SIG-M5 treated with dmso at 0.1 percent for 504 hours (cell line): ENCODE results near the gene CACNA1S.

Experiments used
- DNase-seq: peaks from one replicate; lab custom pipeline; 2025; ENCODE audit not compliant: unreplicated experiment; lab: John Stamatoyannopoulos, UW

The CACNA1S gene

GRCh38 chr1:201112173-201112731, at the start of gene CACNA1S:
TSS of gene CACNA1S (minus strand) at chr1:201112426. CDS start at chr1:201112339, 87 bp downstream.
- DNase-seq = no peak

DNA sequence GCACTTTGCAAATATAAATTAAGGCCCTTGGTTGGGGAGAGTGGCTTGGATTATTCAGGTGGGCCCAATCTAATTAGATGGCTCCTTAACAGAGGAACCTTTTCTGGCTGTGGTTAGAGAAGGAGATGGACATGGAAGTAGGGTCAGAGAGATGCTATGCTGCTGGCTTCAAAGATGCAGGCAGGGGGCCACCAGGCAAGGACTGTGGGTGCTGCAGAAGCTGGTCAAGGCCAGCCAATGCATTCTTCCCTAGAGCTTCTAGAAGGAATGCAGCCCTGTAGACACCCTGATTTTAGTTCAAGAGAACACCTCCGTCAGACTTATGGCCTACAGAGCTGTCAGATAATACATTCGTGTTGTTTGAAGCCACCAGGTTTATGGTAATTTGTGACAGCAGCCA, 45.7 kb upstream of the CACNA1S start:
- DNase-seq = no peak

DNA sequence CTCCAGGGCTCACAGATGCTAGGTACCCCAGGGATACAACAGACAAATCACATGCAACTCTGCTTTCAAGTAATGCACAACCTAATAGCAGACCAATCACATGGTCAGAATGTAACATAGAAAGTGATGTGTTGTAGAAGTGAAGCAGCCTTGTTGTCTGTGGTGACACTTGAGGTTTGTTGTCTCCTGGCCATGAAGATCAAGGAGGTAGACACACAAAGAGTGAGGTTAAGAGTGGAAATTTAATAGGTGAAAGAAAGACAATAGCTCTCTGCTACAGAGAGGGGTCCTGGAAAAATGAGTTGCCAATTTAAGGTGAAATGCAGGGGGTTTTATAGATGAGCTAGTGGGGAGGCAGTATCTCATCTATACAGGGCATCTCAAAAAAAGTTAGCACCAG, 44.6 kb upstream of the CACNA1S start:
- no peak for DNase-seq

GRCh38 chr1:201156346-201156745, 44.1 kb upstream of the CACNA1S start:
- DNase-seq = no peak

DNA sequence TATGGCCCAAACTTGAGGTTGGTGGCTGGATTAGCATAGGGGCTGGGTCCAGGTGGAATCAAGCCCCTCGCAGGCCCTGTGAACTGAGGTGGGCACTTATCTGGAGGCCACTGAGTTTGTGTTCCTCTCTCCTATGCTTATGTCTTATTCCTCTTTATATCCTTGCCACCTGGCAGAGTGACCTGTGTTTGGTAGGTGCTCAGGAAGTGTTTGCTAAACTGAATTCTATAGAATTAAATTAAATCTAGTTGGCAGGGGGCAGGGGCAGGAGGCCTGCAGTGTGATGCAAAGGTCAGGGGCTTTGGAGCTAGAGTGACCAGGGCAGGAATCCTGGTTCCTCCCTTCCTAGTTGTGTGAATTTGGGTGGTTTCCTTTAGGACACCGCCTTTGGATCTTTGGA, 43.1 kb upstream of the CACNA1S start:
- DNase-seq = no peak

DNA sequence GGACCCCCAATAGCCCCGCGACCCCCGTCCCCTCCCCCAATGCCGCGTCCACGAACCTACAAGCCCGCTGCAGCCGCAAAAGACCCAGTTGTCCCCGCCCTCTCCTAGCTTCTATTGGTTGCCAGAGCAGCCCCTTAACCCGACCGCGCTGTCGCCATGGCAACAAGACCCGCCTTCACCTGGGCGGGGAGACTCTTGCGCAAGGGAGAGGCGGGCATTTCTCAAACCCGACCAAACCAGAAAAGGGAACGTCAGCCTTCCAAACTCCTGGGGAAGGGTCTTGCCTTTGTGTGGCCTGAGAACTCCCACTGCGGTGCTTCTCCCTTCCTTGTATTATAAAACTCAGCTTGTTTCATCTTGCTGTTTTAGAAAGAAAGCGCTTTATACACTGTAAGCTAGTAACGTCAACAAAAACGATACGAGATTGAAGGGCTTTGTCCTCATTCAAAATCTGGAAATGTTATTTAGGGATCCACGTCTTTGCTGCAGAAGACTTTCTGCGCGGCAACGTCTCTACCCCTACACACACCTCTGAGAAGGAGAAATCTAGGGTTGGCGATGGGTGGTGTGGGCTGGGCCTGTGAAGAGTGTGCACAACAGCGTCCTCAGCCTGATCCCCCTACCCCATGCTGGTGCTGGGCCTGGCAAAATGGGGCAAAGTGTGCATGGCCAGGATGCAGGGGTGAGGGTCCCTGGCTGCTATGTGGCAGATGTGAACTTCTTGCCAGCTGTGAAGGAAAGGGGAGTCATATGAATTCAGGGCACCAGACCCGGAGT, 42.4 kb upstream of the CACNA1S start, which contains the start of gene TMEM9:
Gene TMEM9 (minus strand): TSS at position 86 of the 777 bp plus-strand sequence. CDS start 551 bp downstream, outside the sequence.
- DNase-seq = peak; percentile 98

GRCh38 chr1:201153474-201154388, 41.5 kb upstream of the CACNA1S start:
- DNase-seq = peak; percentile 80

- peak; percentile 46 for DNase-seq
Observed at GRCh38 chr1:201149400-201149799, 37.2 kb upstream of the CACNA1S start.

DNA sequence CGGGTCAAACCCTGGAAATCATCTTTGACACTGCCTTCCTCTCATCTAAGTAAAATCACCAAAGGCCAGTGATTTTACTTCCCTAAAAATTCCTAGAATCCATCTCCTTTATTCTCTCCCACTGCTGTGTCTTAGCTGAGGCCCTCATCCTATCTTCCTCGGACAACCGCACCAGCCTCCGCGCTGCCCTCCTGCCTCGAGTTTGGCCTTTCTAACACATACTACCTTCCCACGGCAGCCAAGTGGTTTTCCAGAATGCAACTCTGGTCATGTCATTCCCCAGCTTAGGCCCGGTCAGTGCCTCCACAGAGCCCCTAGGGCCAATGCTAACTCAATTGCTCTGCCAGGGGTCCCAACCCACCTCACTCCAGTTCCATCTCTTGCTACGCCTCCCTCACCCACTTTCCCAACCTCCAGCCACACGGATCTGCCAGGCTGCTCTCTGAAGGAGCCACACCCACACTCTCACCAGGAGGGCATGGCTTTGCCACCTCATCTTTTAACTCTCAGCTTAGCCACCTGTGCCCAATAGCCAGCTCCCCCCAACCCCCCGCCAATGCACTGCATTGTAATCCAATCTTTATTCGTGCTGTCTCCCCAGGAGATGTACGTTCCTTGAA, 35.3 kb upstream of the CACNA1S start:
- no peak for DNase-seq

DNA sequence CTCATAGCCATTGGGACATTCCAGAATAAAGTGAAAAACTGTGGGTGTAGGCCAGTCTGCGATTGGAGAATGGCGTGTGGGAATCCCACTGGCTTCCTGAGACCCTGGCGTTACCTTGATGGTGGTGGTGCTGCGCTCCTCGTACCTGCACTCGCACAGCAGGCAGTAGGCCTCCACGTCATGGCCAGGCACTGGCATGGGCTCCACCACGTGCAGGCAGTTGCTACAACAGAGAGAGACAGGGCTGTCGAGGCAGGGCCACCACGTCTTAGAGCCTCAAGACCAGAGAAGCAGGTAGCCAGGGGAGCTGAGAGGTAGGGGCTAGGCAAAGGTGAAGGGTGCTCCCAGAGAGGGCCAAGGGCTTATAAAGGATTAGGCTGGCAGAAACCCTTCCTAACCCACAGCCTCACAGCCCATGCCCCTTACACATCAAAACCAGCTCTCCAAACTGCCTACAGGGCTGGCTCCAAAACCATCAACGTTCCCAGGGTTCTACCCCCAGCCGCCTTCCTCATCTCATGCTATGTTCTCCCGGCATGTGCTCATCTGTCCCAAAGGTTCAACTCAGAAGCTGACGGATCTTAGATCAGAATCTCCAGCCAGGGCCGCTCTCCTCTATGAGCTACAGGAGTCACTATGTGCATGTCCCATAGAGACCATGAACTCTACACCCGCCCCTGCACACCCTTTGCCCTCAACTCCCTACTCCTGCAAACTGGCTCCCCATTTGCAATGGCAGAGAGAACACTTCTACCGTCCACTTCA, 34.6 kb upstream of the CACNA1S start:
- DNase-seq = no peak

GRCh38 chr1:201145816-201146215, 33.6 kb upstream of the CACNA1S start:
- no peak for DNase-seq

DNA sequence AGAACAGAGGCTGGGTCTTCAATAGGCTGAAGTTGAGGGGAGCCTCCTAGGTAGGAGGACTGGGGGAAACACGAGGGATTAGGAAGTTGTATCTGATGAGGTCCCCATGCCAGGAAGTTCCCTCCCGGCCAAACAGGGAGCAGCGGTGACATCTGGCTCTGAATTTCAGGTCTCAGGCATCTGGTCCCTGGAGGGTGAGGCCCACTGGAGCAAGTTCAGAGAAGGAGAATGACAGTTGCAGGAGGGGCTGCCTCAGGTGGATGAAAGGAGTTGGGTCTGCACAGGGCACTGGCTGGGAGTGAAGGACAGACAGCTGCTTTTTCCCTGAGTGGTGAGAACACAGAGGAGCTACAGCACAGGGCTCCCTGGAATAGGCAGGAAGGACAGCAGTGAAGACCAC, 32.9 kb upstream of the CACNA1S start:
- DNase-seq = no peak

DNA sequence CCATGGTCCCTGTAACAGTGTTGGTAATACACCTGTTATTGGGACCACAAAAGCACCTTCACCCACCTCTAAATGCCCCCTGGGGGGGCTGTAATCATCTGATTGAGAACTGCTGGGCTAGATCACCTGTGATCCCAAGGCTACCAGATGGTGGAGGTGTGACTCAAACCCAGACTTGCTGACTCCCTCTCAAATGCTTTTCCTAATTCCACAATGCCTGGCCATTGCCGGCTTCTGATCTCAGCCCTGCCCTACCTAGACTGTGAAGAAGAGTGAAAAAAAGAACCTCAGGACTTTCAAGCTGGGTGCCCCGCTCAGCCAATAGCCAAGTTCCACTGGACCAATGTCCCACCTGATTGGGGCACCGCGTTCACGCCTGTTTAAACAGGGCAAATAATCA, 32.5 kb upstream of the CACNA1S start:
- DNase-seq = no peak

- no peak for DNase-seq
Observed at GRCh38 chr1:201143726-201144635, 31.8 kb upstream of the CACNA1S start.

GRCh38 chr1:201142849-201143725, 30.9 kb upstream of the CACNA1S start:
- no peak for DNase-seq

GRCh38 chr1:201142011-201142848, 30.0 kb upstream of the CACNA1S start:
- DNase-seq = no peak

GRCh38 chr1:201141418-201141817, 29.2 kb upstream of the CACNA1S start:
- DNase-seq = no peak

DNA sequence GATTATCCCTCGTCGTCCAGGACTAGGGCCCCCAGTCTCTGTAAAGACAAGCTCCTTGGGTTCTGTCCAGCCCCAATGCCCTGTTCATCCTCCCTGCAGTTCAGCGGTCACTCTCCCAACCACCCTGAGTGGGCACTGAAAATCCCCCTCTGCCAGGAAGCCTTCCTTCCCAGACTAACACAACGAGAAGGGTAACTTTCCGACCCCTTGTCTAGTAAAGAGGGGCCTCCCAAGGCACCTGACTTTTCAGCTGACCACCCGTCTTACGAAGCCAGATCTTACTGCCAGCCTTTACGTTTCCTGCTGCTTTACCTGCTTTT, 28.7 kb upstream of the CACNA1S start:
- no peak for DNase-seq
